Testis (tissue), 3 donors: Measurements from ENCODE around the gene FBXO44. TPM values are rescaled to one million over a fixed set of nuclear protein-coding genes. Genes with fewer than 3 reads are reported as not detected.

Source experiments
- DNase-seq: peaks from one replicate; pipeline ENCODE4 v3.0.0-alpha.2; 2019
- H3K27ac ChIP-seq, 2 donors: fragments of 200-600 bp; sonication (generic); one replicate each; pipeline ENCODE4 v1.5.1; 2019
- H3K27me3 ChIP-seq: fragments of 200-600 bp; sonication (generic); one replicate; pipeline ENCODE4 v1.5.1; 2019
- H3K36me3 ChIP-seq: fragments of 200-600 bp; sonication (generic); one replicate; pipeline ENCODE4 v1.5.1; 2017; ENCODE audit warnings: low read depth; ENCODE audit errors: missing control alignments
- H3K4me1 ChIP-seq: fragments of 200-600 bp; sonication (generic); one replicate; pipeline ENCODE4 v1.5.1; 2019
- H3K4me3 ChIP-seq, 2 donors: fragments of 200-600 bp; sonication (generic); one replicate each; pipeline ENCODE4 v1.5.1; 2017 to 2019
- H3K9me3 ChIP-seq: fragments of 200-600 bp; sonication (generic); one replicate; pipeline ENCODE4 v1.5.1; 2017
- CTCF ChIP-seq, 3 experiments: fragments of 450-650 bp in 2 of 3; fragments of 200-600 bp in 1 of 3; sonication (generic) in 1 of 3; IDR thresholded peaks; one replicate each; pipeline ENCODE4 v1.5.1; 2016 to 2019; ENCODE audit warnings: antibody characterized with exemption in 3 of 3, mild to moderate bottlenecking in 2 of 3, moderate library complexity in 1 of 3
- POLR2A ChIP-seq: fragments of 450-650 bp; IDR thresholded peaks from one replicate; pipeline ENCODE4 v1.6.1; 2017; ENCODE audit warnings: antibody characterized with exemption, mild to moderate bottlenecking, moderate library complexity
- WGBS, 2 donors: methylation state at CpG; one replicate each; pipeline ENCODE4 v1.1.5; 2018; 5-methylcytosine and 5-hydroxymethylcytosine counted together
- intact Hi-C: fragments of 100-400 bp; cut with DNase I; formaldehyde crosslinking; loops from one replicate; pipeline ENCODE4 v1.15.1; 2023; ENCODE audit warnings: low total_unique reads
- polyA plus RNA-seq: library from polyadenylated mRNA; stranded (reverse); fragments of 350-450 nt; fragmentation: Illumina TruSeq; extraction: RNeasy Lipid Tissue Mini Kit (QIAGEN cat#74804); gene quantifications from one replicate; pipeline ENCODE4 v1.2.3, GENCODE V29; 2014; ENCODE audit warnings: low read depth, low replicate concordance; ENCODE audit not compliant: insufficient read depth
- total RNA-seq, 2 donors: library from RNA; depleted of rRNA; stranded (reverse); fragments of >200 nt; gene quantifications; one replicate each; pipeline ENCODE4 v1.2.3, GENCODE V29; 2016

FBXO44 gene
- total and polyA plus RNA-seq, 3 donors from 2014 or later: 28.0 to 36.4 (median 31.3) TPM

- Histone ChIP-seq H3K27me3 (no peaks in the 10 kb centered on the region), H3K9me3 (no peaks in the 10 kb centered on the region), H3K4me3 (peak overlapping the region in 1 of 2 donors; percentile 5), H3K4me1 (peaks cover 32% of the 10 kb centered on the region), H3K36me3 (no peaks in the 10 kb centered on the region), H3K27ac (no peak overlapping the region)
- TF ChIP-seq CTCF (IDR thresholded peaks at IDR 0.05): no peak
- no peak for TF ChIP-seq POLR2A
- intact Hi-C loops: loop anchor here (10.0 kb wide), 2 partner anchors 394 to 604 kb away; partner anchors contain the start of gene MASP2
- DNase-seq: no peak
- 16 to 21% methylated on average over 5 to 9 of the region's 9 CpGs for WGBS, 2 donors
Measured at GRCh38 chr1:11649237-11649623, 5.4 kb upstream of the FBXO44 start.

GRCh38 chr1:11649624-11650330, 4.9 kb upstream of the FBXO44 start:
- no peak for DNase-seq
- no peak overlapping the region for H3K27ac ChIP-seq
- intact Hi-C loops: loop anchor here (10.0 kb wide), 2 partner anchors 395 to 605 kb away; partner anchors contain the start of gene MASP2
- H3K9me3 ChIP-seq: no peaks in the 10 kb centered on the region
- TF ChIP-seq CTCF (IDR thresholded peaks at IDR 0.05): no peak
- TF ChIP-seq POLR2A: no peak
- WGBS, 2 donors: 26 to 27% methylated on average over 9 to 21 of the region's 21 CpGs
- H3K36me3 ChIP-seq: no peaks in the 10 kb centered on the region
- peak overlapping the region in 1 of 2 donors; percentile 30 for H3K4me3 ChIP-seq
- peaks cover 32% of the 10 kb centered on the region for H3K4me1 ChIP-seq
- H3K27me3 ChIP-seq: no peaks in the 10 kb centered on the region

DNA sequence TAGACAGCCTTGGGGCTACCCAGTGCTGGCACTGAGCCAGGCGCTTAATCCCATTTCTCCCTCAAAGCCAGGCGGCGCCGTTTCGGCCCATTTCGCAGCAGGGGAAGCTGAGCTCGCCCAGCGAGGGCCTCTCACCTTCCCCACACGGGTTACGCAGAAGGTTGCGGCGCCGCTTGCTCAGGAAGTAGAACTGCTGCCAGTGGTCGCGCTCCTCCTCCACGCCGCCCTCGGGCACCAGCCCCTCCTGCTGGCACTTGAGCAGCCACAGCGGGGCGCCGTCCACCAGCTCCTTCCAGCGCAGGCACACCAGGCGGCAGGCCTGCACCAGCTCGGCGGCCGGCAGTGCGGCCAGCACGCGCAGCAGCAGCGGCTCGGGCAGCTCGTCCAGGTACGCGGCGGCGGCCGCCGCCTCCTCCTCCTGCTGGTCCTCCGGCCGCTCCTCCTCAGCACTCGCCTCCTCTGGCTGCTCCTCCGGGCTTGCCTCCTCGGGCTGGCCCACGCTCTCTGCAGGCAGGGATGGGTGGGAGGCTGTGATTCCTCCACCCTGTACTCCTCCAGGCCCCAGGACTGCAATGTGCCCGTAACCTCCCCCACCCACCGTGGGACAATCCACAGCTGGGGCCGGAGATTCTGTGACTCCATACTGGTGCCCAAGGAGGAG, 4.2 kb upstream of the FBXO44 start:
- H3K27me3 ChIP-seq: no peaks in the 10 kb centered on the region
- 2 to 26% methylated on average over 10 to 44 of the region's 47 CpGs for WGBS, 2 donors
- no peaks in the 10 kb centered on the region for H3K9me3 ChIP-seq
- TF ChIP-seq CTCF (IDR thresholded peaks at IDR 0.05) (peak; percentile 55 to 62 (median 57)), POLR2A (no peak)
- H3K4me3 ChIP-seq: peak overlapping the region; percentile 15 to 30
- H3K27ac ChIP-seq: peak overlapping the region in 1 of 2 donors; percentile 25
- peak; percentile 84 for DNase-seq
- H3K36me3 ChIP-seq: no peaks in the 10 kb centered on the region
- peaks cover 36% of the 10 kb centered on the region for H3K4me1 ChIP-seq
- intact Hi-C loops: no loop called here

GRCh38 chr1:11651017-11651416, 3.7 kb upstream of the FBXO44 start:
- Histone ChIP-seq H3K4me1 (peaks cover 40% of the 10 kb centered on the region), H3K9me3 (no peaks in the 10 kb centered on the region), H3K36me3 (no peaks in the 10 kb centered on the region), H3K27me3 (no peaks in the 10 kb centered on the region), H3K4me3 (peak overlapping the region in 1 of 2 donors; percentile 30), H3K27ac (no peak overlapping the region)
- WGBS, 2 donors: 63 to 74% methylated on average over 4 of the region's 4 CpGs
- TF ChIP-seq POLR2A (no peak), CTCF (IDR thresholded peaks at IDR 0.05) (no peak)
- DNase-seq: no peak
- intact Hi-C loops: no loop called here
